ENCODE data around the gene ELOVL6. TPM values are rescaled to one million over a fixed set of nuclear protein-coding genes. Genes with fewer than 3 reads are reported as not detected.
A peak's percentile ranks its signal among the peaks of the same experiment; 100 is the strongest.
"Not testable (repeated sequence)": the region's sequence is repeated elsewhere in the genome, so short reads cannot be mapped to it uniquely, and the experiment has no call there.

ELOVL6 gene
- total and polyA plus RNA-seq, 10 donors: 0.58 to 4.5 (median 3.3) TPM

DNA sequence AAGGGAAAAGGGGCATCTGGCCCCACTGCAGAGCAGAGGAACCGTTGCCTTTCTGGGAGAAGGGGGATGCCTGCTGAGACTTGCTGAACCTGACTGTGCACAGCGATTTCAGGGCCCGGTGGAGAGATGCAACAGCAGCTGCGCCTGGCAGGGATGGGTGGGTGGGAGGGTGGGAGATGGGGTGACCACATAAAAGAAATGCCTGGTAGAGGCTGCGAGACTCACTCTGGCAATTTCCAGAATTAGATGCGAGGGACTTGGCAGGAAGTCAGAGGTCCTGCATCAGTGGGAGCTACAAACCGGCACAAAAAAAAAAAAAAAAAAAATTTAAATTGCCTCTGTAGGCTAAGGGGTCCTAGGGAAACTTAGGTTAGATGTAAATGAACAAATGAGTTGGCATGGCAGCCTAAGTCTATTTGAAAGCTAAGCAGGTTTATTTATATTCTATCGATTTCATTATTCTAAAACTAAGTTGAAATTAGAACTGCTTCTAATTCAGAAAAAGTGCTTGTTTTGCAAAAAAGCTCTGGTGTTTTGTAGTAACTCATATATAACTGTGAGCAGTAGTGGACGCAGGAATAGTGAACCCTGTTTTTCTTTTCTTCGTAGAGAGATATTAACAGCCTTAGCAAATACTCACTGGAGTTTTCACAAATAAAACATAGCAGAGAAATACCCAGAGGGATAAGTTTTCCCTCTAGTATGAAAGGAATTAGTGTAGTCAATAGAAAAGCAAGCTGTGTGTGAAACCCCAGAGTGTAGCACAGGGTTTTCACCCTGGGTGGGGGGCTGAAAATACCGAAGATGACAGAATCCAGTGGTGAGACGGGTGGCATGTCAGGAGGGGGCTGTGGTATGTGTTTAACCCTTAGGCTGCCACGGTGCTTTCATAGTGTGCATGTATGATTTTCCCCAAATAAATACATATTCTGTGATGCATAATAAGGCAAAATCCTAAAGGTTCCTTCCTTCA lies 155.6 kb downstream of the ELOVL6 start:
- H3K4me3 ChIP-seq: no peak overlapping the region
- WGBS, 5 donors: 42 to 62% (median 49%) methylated on average over 13 of the region's 13 CpGs
- H3K9me3 ChIP-seq: no peaks in the 10 kb centered on the region
- no peak overlapping the region for H3K27ac ChIP-seq
- H3K36me3 ChIP-seq: no peaks in the 10 kb centered on the region
- intact Hi-C loops (cut with DNase I; ENCODE audit: low total_unique reads): no loop called here
- TF ChIP-seq, protein P1, sequence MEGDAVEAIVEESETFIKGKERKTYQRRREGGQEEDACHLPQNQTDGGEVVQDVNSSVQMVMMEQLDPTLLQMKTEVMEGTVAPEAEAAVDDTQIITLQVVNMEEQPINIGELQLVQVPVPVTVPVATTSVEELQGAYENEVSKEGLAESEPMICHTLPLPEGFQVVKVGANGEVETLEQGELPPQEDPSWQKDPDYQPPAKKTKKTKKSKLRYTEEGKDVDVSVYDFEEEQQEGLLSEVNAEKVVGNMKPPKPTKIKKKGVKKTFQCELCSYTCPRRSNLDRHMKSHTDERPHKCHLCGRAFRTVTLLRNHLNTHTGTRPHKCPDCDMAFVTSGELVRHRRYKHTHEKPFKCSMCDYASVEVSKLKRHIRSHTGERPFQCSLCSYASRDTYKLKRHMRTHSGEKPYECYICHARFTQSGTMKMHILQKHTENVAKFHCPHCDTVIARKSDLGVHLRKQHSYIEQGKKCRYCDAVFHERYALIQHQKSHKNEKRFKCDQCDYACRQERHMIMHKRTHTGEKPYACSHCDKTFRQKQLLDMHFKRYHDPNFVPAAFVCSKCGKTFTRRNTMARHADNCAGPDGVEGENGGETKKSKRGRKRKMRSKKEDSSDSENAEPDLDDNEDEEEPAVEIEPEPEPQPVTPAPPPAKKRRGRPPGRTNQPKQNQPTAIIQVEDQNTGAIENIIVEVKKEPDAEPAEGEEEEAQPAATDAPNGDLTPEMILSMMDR (IDR thresholded peaks at IDR 0.05 in 8 of 11, conservative IDR thresholded peaks at IDR 0.05 in 3 of 11): no peak
- TF ChIP-seq POLR2AphosphoS5 (IDR thresholded peaks at IDR 0.05): no peak
- TF ChIP-seq POLR2A (IDR thresholded peaks at IDR 0.05): no peak
- no peak for DNase-seq
- H3K4me1 ChIP-seq: no peaks in the 10 kb centered on the region
- H3K27me3 ChIP-seq (replicated peaks in 1 of 7): peaks cover 0 to 28% (median 0%) of the 10 kb centered on the region in 7 donors

DNA sequence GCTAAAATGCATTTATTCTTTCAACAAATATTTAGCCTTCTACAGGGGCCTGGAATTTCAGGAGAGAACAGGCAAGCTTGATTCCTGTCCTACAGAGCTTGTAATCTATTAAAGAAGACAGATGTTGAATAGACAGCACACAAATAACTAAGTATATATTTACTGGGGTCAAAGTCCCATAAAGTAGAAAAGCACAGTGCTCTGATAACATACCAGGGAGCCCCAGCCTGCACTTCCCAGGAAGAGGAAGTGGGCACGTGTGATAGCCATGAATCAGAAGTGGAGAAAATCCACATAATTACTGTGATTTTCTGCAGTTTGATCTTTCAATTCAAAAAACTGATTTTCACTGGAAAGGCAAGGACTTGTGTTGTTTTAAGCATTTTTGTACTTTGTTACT lies 156.7 kb downstream of the ELOVL6 start:
- DNase-seq: no peak
- 9 to 26% (median 22%) methylated on average over 1 of the region's 1 CpG for WGBS, 5 donors
- Histone ChIP-seq H3K4me3 (no peak overlapping the region), H3K27me3 (replicated peaks in 1 of 7) (peaks cover 0 to 39% (median 0%) of the 10 kb centered on the region in 7 donors), H3K9me3 (no peaks in the 10 kb centered on the region), H3K36me3 (no peaks in the 10 kb centered on the region), H3K4me1 (no peaks in the 10 kb centered on the region), H3K27ac (no peak overlapping the region)
- no peak for TF ChIP-seq POLR2AphosphoS5 (IDR thresholded peaks at IDR 0.05)
- TF ChIP-seq, protein P1 (IDR thresholded peaks at IDR 0.05 in 8 of 11, conservative IDR thresholded peaks at IDR 0.05 in 3 of 11): no peak
- TF ChIP-seq POLR2A (IDR thresholded peaks at IDR 0.05): no peak
- intact Hi-C loops (cut with DNase I; ENCODE audit: low total_unique reads): no loop called here

DNA sequence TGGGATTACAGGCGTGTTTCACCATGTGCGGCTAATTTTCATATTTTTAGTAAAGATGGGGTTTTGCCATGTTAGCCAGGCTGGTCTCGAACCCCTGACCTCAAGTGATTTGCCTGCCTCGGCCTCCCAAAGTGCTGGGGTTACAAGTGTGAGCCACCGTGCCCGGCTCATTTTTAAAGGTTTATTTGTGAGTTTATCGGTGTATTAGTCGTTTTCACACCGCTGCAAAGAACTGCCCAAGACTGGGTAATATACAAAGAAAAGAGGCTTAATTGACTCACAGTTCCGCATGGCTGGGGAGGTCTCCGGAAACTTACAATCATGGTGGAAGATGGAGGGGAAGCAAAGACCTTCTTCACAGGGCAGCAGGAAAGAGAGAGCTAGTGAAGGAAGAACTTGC lies 159.3 kb downstream of the ELOVL6 start:
- H3K4me3 ChIP-seq; H3K9me3 ChIP-seq; DNase-seq; intact Hi-C loops (cut with DNase I; ENCODE audit: low total_unique reads); H3K36me3 ChIP-seq; H3K27ac ChIP-seq; H3K4me1 ChIP-seq: not testable (repeated sequence)
- WGBS, 5 donors: 89 to 96% (median 94%) methylated on average over 11 of the region's 11 CpGs
- peaks cover 0 to 56% (median 7%) of the 10 kb centered on the region in 7 donors for H3K27me3 ChIP-seq (replicated peaks in 1 of 7)

DNA sequence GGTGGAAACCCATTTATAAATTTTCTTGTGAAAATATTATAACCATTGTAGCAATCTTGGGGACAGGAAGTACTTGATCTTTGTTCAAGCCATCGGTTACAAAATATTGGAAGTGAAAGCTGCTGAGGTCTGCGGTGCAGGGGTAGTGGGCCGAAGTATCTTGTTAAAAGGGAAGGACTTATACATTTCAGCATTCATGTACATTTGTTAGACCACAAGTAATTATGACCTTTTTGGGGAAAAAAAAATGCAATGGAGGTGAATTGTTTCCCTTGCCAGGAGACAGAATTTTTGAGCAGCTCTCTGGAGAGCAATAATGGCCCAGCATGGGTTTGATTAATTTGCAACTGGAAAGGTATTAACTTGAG lies 164.4 kb downstream of the ELOVL6 start:
- DNase-seq: no peak
- H3K4me3 ChIP-seq: no peak overlapping the region
- TF ChIP-seq POLR2AphosphoS5 (IDR thresholded peaks at IDR 0.05): peak in 1 of 3 donors; percentile 19
- TF ChIP-seq, protein P1 (IDR thresholded peaks at IDR 0.05 in 8 of 11, conservative IDR thresholded peaks at IDR 0.05 in 3 of 11): no peak
- no peak for TF ChIP-seq POLR2A (IDR thresholded peaks at IDR 0.05)
- peaks cover 0 to 68% (median 3%) of the 10 kb centered on the region in 7 donors for H3K27me3 ChIP-seq (replicated peaks in 1 of 7)
- H3K36me3 ChIP-seq: no peaks in the 10 kb centered on the region
- WGBS, 5 donors: 14 to 22% (median 19%) methylated on average over 3 of the region's 3 CpGs
- intact Hi-C loops (cut with DNase I; ENCODE audit: low total_unique reads): no loop called here
- H3K9me3 ChIP-seq: no peaks in the 10 kb centered on the region
- H3K4me1 ChIP-seq: peaks cover 0 to 26% (median 12%) of the 10 kb centered on the region in 6 donors
- no peak overlapping the region for H3K27ac ChIP-seq

All from spleen (tissue), 11 donors.